CD8-positive, alpha-beta memory T cell (primary cell): ENCODE results near the gene POLR3GL. TPM values are rescaled to one million over a fixed set of nuclear protein-coding genes. Genes with fewer than 3 reads are reported as not detected.

ENCODE experiments used
- CTCF ChIA-PET: fragments of 350-600 bp; sonication (Branson Sonifier 250); formaldehyde crosslinking; loops from one replicate; lab custom pipeline; 2021; ENCODE audit warnings: antibody characterized with exemption; lab: Charles Lee
- POLR2A ChIA-PET: fragments of 350-600 bp; sonication (Branson Sonifier 250); formaldehyde crosslinking; loops from one replicate; lab custom pipeline; 2021; ENCODE audit warnings: antibody characterized with exemption; lab: Charles Lee
- DNase-seq, 5 donors: peaks; one replicate each; pipeline versions ENCODE4 v3.0.0 to v3.0.0-alpha.2; 2020 to 2022; ENCODE audit warnings: mixed read lengths in 1 of 5
- H3K27ac ChIP-seq: one replicate; pipeline ENCODE4 v1.7.0; 2013; ENCODE audit warnings: low read depth, mild to moderate bottlenecking, low read length, moderate library complexity
- H3K27me3 ChIP-seq: 2 replicates; pipeline ENCODE4 v1.7.0; 2013; ENCODE audit warnings: low read length, mild to moderate bottlenecking; ENCODE audit not compliant: insufficient read depth, poor library complexity, severe bottlenecking
- H3K36me3 ChIP-seq: 2 replicates; pipeline ENCODE4 v1.7.0; 2013; ENCODE audit warnings: mild to moderate bottlenecking, low read length, moderate library complexity; ENCODE audit not compliant: insufficient read depth
- H3K4me1 ChIP-seq: 2 replicates; pipeline ENCODE4 v1.7.0; 2013; ENCODE audit warnings: mild to moderate bottlenecking, low read length, moderate library complexity; ENCODE audit not compliant: insufficient read depth
- H3K4me3 ChIP-seq: 2 replicates; pipeline ENCODE4 v1.7.0; 2013; ENCODE audit warnings: mild to moderate bottlenecking, low read length
- H3K9me3 ChIP-seq: 2 replicates; pipeline ENCODE4 v1.7.0; 2013; ENCODE audit warnings: mild to moderate bottlenecking, low read length
- H3K27ac Mint-ChIP-seq, 8 donors: one replicate each; pipeline ENCODE4 v1.8.0; 2020 to 2021; ENCODE audit warnings: mixed read lengths in 8 of 8, mild to moderate bottlenecking in 6 of 8, inconsistent platforms in 3 of 8, moderate library complexity in 3 of 8
- H3K27me3 Mint-ChIP-seq, 2 donors: one replicate each; pipeline ENCODE4 v1.8.0; 2020 to 2021; ENCODE audit warnings: mixed read lengths in 2 of 2, mild to moderate bottlenecking in 1 of 2, moderate library complexity in 1 of 2
- H3K36me3 Mint-ChIP-seq, 3 donors: one replicate each; pipeline ENCODE4 v1.8.0; 2020 to 2021; ENCODE audit warnings: mixed read lengths in 3 of 3, inconsistent platforms in 1 of 3, mild to moderate bottlenecking in 1 of 3
- H3K4me1 Mint-ChIP-seq, 3 donors: one replicate each; pipeline ENCODE4 v1.8.0; 2020 to 2021; ENCODE audit warnings: mixed read lengths in 3 of 3, inconsistent platforms in 1 of 3, mild to moderate bottlenecking in 1 of 3
- H3K4me3 Mint-ChIP-seq, 7 donors: one replicate each; pipeline ENCODE4 v1.8.0; 2020 to 2021; ENCODE audit warnings: mixed read lengths in 7 of 7, mild to moderate bottlenecking in 6 of 7, moderate library complexity in 4 of 7, inconsistent platforms in 2 of 7
- H3K9me3 Mint-ChIP-seq, 5 donors: one replicate each; pipeline ENCODE4 v1.8.0; 2020 to 2022; ENCODE audit warnings: mixed read lengths in 5 of 5, mild to moderate bottlenecking in 3 of 5, moderate library complexity in 2 of 5, inconsistent platforms in 1 of 5
- polyA plus RNA-seq: library from polyadenylated mRNA; unstranded; fragments of 300-500 nt; fragmentation: Illumina TruSeq; gene quantifications from one replicate; pipeline ENCODE4 v1.2.3, GENCODE V29; 2021
- total RNA-seq, 2 experiments: library from RNA; stranded (reverse); gene quantifications; one replicate each; pipeline ENCODE4 v1.2.3, GENCODE V29; 2021

Gene POLR3GL
- total and polyA plus RNA-seq, 3 experiments from 2014 or later = 21.6 to 103 (median 22.8) TPM

GRCh38 chr1:145937436-145937835, 27.1 kb upstream of the POLR3GL start:
- no peak overlapping the region for H3K27ac ChIP-seq
- ChIA-PET POLR2A (no interaction called here), CTCF (interaction anchor here (3.0 kb wide), 1 partner anchor 10 kb away, joined by 8 read pairs; the partner anchor contains the start of gene RBM8A)
- Mint-ChIP-seq H3K4me3 (no peak overlapping the region), H3K27ac (peak overlapping the region in 3 of 8 donors; percentile 5 to 47 (median 32)), H3K36me3 (peaks cover 0 to 58% (median 16%) of the 10 kb centered on the region in 3 donors), H3K27me3 (no peaks in the 10 kb centered on the region), H3K4me1 (peaks cover 13 to 18% (median 16%) of the 10 kb centered on the region in 3 donors), H3K9me3 (no peaks in the 10 kb centered on the region)
- peaks cover 3% of the 10 kb centered on the region for H3K36me3 ChIP-seq
- peaks cover 13% of the 10 kb centered on the region for H3K4me1 ChIP-seq
- H3K4me3 ChIP-seq = no peak overlapping the region
- H3K9me3 ChIP-seq = no peaks in the 10 kb centered on the region
- H3K27me3 ChIP-seq = no peaks in the 10 kb centered on the region
- no peak for DNase-seq

- H3K27ac Mint-ChIP-seq = no peak overlapping the region
- POLR2A ChIA-PET = no interaction called here
- DNase-seq = no peak
These were observed 22.1 kb upstream of the POLR3GL start for GRCh38 chr1:145942405-145942804.

GRCh38 chr1:145942871-145943270, 21.6 kb upstream of the POLR3GL start:
- peaks cover 4 to 23% (median 19%) of the 10 kb centered on the region in 3 donors for H3K4me1 Mint-ChIP-seq

More at GRCh38 chr1:145942405-145942804, 22.1 kb upstream of the POLR3GL start:
- H3K4me1 ChIP-seq = no peaks in the 10 kb centered on the region
- peaks cover 21% of the 10 kb centered on the region for H3K36me3 ChIP-seq
- H3K4me3 Mint-ChIP-seq = no peak overlapping the region
- H3K36me3 Mint-ChIP-seq = peaks cover 0 to 64% (median 12%) of the 10 kb centered on the region in 3 donors
- no peaks in the 10 kb centered on the region for H3K27me3 ChIP-seq
- H3K4me3 ChIP-seq = no peak overlapping the region
- H3K27me3 Mint-ChIP-seq = no peaks in the 10 kb centered on the region
- H3K4me1 Mint-ChIP-seq = peaks cover 4 to 19% (median 19%) of the 10 kb centered on the region in 3 donors
- no peaks in the 10 kb centered on the region for H3K9me3 ChIP-seq
- no peaks in the 10 kb centered on the region for H3K9me3 Mint-ChIP-seq
- CTCF ChIA-PET = interaction anchor here (1.4 kb wide), 1 partner anchor 35 kb away, joined by 5 read pairs; no protein-coding TSS in a partner anchor
- H3K27ac ChIP-seq = no peak overlapping the region

GRCh38 chr1:145944532-145944931, 20.0 kb upstream of the POLR3GL start:
- Histone ChIP-seq H3K36me3 (peaks cover 23% of the 10 kb centered on the region), H3K27ac (no peak overlapping the region), H3K4me3 (no peak overlapping the region), H3K4me1 (no peaks in the 10 kb centered on the region), H3K27me3 (no peaks in the 10 kb centered on the region), H3K9me3 (no peaks in the 10 kb centered on the region)
- Mint-ChIP-seq H3K9me3 (no peaks in the 10 kb centered on the region), H3K4me1 (peaks cover 14 to 40% (median 33%) of the 10 kb centered on the region in 3 donors), H3K36me3 (peaks cover 0 to 68% (median 12%) of the 10 kb centered on the region in 3 donors), H3K27ac (peak overlapping the region in 3 of 8 donors; percentile 24 to 69 (median 38)), H3K4me3 (no peak overlapping the region), H3K27me3 (no peaks in the 10 kb centered on the region)
- ChIA-PET POLR2A (interaction anchor here (0.9 kb wide), 1 partner anchor 99 kb away, joined by 3 read pairs; the partner anchor contains the start of gene NUDT17), CTCF (interaction anchor here (0.7 to 1.3 kb wide), 5 partner anchors 13 to 99 kb away, joined by 3 to 5 read pairs (median 3); partner anchors contain the start of genes ITGA10, LIX1L and NUDT17)
- DNase-seq = no peak

More at GRCh38 chr1:145942871-145943270, 21.6 kb upstream of the POLR3GL start:
- Mint-ChIP-seq H3K27me3 (no peaks in the 10 kb centered on the region), H3K4me3 (no peak overlapping the region), H3K9me3 (no peaks in the 10 kb centered on the region), H3K27ac (peak overlapping the region in 4 of 8 donors; percentile 10 to 58 (median 36)), H3K36me3 (peaks cover 0 to 64% (median 12%) of the 10 kb centered on the region in 3 donors)
- Histone ChIP-seq H3K27ac (no peak overlapping the region), H3K9me3 (no peaks in the 10 kb centered on the region), H3K4me1 (no peaks in the 10 kb centered on the region), H3K36me3 (peaks cover 23% of the 10 kb centered on the region), H3K4me3 (no peak overlapping the region), H3K27me3 (no peaks in the 10 kb centered on the region)
- CTCF ChIA-PET = interaction anchor here (1.4 kb wide), 1 partner anchor 35 kb away, joined by 5 read pairs; no protein-coding TSS in a partner anchor
- POLR2A ChIA-PET = no interaction called here
- DNase-seq = no peak

GRCh38 chr1:145946477-145946986, 18.0 kb upstream of the POLR3GL start:
- Mint-ChIP-seq H3K9me3 (no peaks in the 10 kb centered on the region), H3K27ac (peak overlapping the region in 1 of 8 donors; percentile 0), H3K4me3 (no peak overlapping the region), H3K4me1 (peaks cover 29 to 58% (median 52%) of the 10 kb centered on the region in 3 donors), H3K27me3 (no peaks in the 10 kb centered on the region), H3K36me3 (peaks cover 0 to 67% (median 15%) of the 10 kb centered on the region in 3 donors)
- no peak overlapping the region for H3K27ac ChIP-seq
- H3K4me1 ChIP-seq = peaks cover 13% of the 10 kb centered on the region
- no peak overlapping the region for H3K4me3 ChIP-seq
- no peaks in the 10 kb centered on the region for H3K27me3 ChIP-seq
- DNase-seq = no peak
- ChIA-PET CTCF (interaction anchor here (1.5 kb wide), 1 partner anchor 12 kb away, joined by 4 read pairs; the partner anchor contains the start of gene LIX1L), POLR2A (no interaction called here)
- H3K9me3 ChIP-seq = no peaks in the 10 kb centered on the region
- H3K36me3 ChIP-seq = peaks cover 23% of the 10 kb centered on the region

- no peak for DNase-seq
- H3K27me3 Mint-ChIP-seq = no peaks in the 10 kb centered on the region
- H3K4me1 ChIP-seq = peaks cover 13% of the 10 kb centered on the region
- peak overlapping the region in 2 of 8 donors; percentile 0 to 52 for H3K27ac Mint-ChIP-seq
- peaks cover 38 to 63% (median 59%) of the 10 kb centered on the region in 3 donors for H3K4me1 Mint-ChIP-seq
- ChIA-PET CTCF (no interaction called here), POLR2A (no interaction called here)
- H3K27me3 ChIP-seq = no peaks in the 10 kb centered on the region
- H3K36me3 ChIP-seq = peaks cover 18% of the 10 kb centered on the region
- H3K27ac ChIP-seq = no peak overlapping the region
- no peaks in the 10 kb centered on the region for H3K9me3 ChIP-seq
- no peak overlapping the region for H3K4me3 ChIP-seq
- no peak overlapping the region for H3K4me3 Mint-ChIP-seq
- H3K9me3 Mint-ChIP-seq = no peaks in the 10 kb centered on the region
- peaks cover 0 to 66% (median 13%) of the 10 kb centered on the region in 3 donors for H3K36me3 Mint-ChIP-seq
These were observed 16.9 kb upstream of the POLR3GL start for GRCh38 chr1:145947551-145947950.

- POLR2A ChIA-PET = interaction anchor here (1.5 kb wide), 1 partner anchor 9 kb away, joined by 6 read pairs; the partner anchor contains the start of gene LIX1L
- Histone ChIP-seq H3K9me3 (no peaks in the 10 kb centered on the region), H3K4me3 (no peak overlapping the region), H3K27me3 (no peaks in the 10 kb centered on the region), H3K27ac (no peak overlapping the region), H3K4me1 (peaks cover 24% of the 10 kb centered on the region), H3K36me3 (peaks cover 13% of the 10 kb centered on the region)
- peaks cover 50 to 71% (median 68%) of the 10 kb centered on the region in 3 donors for H3K4me1 Mint-ChIP-seq
- no peak overlapping the region for H3K4me3 Mint-ChIP-seq
- DNase-seq = no peak
- peak overlapping the region in 6 of 8 donors; percentile 6 to 81 (median 46) for H3K27ac Mint-ChIP-seq
- CTCF ChIA-PET = interaction anchor here (0.7 to 1.7 kb wide), 5 partner anchors 9 to 104 kb away, joined by 3 to 6 read pairs (median 5); partner anchors contain the start of genes ANKRD34A, LIX1L, NUDT17 and POLR3GL
- peaks cover 0 to 60% (median 10%) of the 10 kb centered on the region in 3 donors for H3K36me3 Mint-ChIP-seq
- no peaks in the 10 kb centered on the region for H3K9me3 Mint-ChIP-seq
- no peaks in the 10 kb centered on the region for H3K27me3 Mint-ChIP-seq
These were observed 15.3 kb upstream of the POLR3GL start for GRCh38 chr1:145949219-145949618.

- H3K27ac Mint-ChIP-seq = peak overlapping the region; percentile 1 to 48 (median 36)
- ChIA-PET CTCF (no interaction called here), POLR2A (interaction anchor here (0.7 kb wide), 1 partner anchor 20 kb away, joined by 3 read pairs; no protein-coding TSS in a partner anchor)
- H3K4me3 Mint-ChIP-seq = no peak overlapping the region
- no peaks in the 10 kb centered on the region for H3K27me3 ChIP-seq
- no peaks in the 10 kb centered on the region for H3K9me3 ChIP-seq
- H3K4me1 Mint-ChIP-seq = peaks cover 71 to 89% (median 85%) of the 10 kb centered on the region in 3 donors
- DNase-seq = no peak
- H3K9me3 Mint-ChIP-seq = no peaks in the 10 kb centered on the region
- peaks cover 45% of the 10 kb centered on the region for H3K4me1 ChIP-seq
- H3K36me3 ChIP-seq = peaks cover 10% of the 10 kb centered on the region
- peaks cover 0 to 50% (median 8%) of the 10 kb centered on the region in 3 donors for H3K36me3 Mint-ChIP-seq
- H3K27me3 Mint-ChIP-seq = no peaks in the 10 kb centered on the region
- H3K27ac ChIP-seq = no peak overlapping the region
- H3K4me3 ChIP-seq = no peak overlapping the region
These were observed 13.0 kb upstream of the POLR3GL start for GRCh38 chr1:145951526-145951925.
